Stimulated activated CD4-positive, alpha-beta T cell treated with anti-CD3 and anti-CD28 coated beads, Interleukin-2, amount 100 ng/mL, for 4 hours (primary cell): ENCODE data around the gene STX10.

Experiments used
- DNase-seq: peaks from one replicate; pipeline ENCODE4 v3.0.0-alpha.2; 2020; ENCODE audit warnings: low read depth

Gene STX10

DNA sequence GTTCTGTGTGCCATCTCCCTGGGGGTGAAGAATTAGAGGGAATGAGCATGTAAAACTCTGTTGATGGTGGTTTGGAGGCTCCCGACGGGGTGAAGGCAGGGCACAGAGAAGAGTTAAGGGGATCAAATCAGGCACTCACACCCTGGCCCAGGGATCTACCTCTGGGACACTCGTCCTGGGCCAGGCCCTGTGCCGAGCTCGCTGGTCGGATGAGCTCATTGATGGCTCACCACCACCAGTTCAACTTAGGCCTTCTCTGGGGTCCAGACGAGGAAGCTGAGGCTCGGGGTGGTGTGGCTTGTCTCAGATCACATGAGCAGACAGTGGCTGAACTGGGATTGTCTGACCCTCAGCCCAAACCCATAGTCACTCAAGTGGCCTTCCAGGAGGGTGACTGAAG lies 30.5 kb downstream of the STX10 start:
- no peak for DNase-seq

DNA sequence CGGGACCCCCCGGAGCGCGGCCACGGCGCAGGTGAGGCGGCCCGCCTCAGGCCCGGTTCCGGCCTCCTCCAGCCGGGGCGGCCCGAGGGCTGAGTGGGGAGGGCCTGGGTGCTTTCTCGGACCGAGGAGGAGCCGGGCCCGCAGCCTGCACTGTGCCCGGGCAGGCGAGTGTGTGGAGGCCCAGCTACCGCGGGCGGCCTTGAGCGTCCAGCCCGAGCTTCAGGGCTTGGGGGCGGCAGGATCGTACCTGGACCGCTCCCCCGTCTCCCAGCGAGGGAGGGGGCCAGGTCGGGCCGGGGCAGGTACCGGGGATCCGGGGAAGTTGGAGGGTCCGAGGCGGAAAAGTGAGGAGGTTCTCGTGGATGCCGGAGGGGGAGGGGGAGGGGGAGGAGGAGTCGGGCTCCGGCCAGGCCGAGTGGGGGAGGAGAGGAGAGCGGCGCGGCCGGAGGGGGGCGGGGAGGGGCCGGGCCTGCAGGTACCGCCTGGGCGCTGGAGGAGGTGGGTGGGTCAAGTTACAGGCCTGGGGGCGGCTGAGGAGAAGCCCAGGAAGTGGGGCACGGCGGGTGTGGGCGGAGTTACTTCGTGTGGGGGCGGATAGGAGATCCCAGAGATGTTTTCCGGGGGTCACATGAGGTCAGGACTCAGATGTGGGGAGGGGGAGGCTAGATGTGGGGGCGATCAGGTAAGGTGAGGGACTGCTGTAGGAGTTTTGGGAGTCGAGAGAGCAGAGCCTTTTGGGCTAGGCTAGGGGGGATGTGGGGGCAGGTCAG lies 31.6 kb downstream of the STX10 start:
- DNase-seq: no peak

DNA sequence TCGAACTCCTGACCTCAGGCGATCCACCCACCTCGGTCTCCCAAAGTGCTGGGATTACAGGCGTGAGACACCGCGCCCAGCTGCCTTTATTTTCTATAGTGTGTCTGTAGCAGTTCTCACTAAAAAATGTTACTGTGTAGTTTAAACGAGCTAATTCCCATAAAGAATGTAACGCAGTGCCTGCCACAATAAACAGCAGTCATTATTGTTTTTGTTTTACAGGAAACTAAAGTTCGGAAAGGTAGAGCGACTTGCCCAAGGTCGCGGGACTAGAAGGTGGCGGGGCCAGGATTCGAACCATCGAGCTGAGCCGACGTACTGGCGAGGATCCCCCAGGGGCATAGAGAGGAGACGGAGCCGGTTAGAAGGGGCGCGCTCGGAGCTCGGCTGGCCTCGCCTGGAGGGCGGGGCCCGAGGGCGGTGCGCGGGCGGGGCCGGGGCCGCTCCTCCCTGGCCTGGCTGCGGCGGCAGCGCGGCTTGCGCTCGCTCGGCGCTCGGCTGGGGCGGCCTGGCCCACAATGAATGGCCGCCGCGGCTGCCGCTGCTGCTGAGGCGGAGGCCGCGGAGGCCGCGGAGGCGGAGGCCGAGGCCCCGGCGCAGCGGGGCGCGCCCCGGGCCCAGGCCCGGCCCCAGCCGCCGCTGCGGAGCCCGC lies 32.3 kb downstream of the STX10 start, which contains the start of gene NACC1:
TSS of gene NACC1 (plus strand) at position 493 of the 652 bp plus-strand sequence. CDS start 16,944 bp downstream, outside the sequence.
- DNase-seq: peak; percentile 86

DNA sequence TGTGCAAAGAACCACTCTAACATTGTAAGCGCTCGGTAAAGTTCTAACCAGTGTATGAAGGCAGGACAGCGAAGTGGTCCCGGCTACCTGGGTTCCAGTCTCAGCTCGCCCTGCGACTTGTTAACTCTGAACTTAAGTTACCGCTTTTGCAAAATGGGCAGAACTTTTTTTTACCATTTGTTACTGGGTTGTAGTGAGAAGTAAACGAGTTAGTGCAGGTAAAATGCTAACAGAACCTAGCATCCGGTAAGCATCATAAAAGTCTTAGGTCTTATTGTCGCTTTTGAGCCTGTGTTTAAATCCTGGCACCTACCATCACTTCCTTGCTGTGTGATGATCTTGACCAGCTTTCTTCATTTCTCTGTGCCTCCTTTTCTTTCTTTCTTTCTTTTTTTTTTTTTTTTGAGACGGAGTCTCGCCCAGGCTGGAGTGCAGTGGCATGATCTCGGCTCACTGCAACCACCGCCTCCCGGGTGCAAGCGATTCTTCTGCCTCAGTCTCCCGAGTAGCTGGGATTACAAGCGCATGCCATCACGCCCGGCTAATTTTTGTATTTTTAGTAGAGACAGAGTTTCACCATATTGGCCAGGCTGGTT lies 32.9 kb downstream of the STX10 start:
- DNase-seq: no peak

DNA sequence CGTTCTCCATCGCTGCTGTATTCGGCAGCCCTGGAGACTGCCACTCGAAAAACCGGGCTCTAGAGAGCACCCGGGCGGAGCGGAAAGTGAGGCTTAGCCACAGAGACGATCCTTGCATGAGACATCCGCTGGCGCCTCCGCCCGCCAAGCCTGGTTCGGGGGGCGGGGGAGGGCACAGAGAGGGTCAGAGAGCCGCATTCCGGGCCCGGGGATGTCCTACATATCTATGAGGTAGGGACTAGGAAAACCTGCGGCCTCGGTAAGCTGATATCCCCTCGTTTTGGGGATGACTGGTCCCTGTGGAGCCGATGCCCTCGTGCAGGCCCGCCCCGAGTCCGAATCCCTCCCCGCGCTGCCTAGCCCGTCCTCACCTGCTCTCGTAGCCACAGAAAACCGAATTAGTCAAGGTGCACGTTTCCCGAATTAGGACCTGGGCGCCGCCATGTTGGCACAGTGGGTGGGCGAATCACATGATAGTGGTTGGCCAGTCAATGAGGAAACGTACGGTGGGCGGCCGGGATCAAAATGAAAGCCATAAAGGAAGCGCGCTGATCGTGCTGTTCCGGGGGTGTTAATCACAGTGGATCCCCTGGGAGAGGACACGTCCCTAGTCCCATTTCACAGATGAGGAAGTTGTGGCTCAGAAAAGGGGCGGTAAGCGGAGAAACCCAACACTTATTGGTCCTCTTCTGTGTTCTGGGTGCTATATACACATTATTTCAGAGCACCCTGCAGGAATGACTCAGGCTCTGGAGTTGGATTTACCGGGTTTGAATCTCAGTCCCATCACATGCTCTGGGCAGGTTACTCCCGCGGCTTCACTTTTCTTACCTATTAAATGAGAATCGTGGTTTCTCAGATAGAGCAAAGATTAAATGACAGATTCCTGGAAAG lies 33.6 kb downstream of the STX10 start, which contains the start of gene TRMT1:
TSS of gene TRMT1 (minus strand) at position 459 of the 894 bp plus-strand sequence. CDS start at position 118, 341 bp downstream.
- DNase-seq: peak; percentile 91

DNA sequence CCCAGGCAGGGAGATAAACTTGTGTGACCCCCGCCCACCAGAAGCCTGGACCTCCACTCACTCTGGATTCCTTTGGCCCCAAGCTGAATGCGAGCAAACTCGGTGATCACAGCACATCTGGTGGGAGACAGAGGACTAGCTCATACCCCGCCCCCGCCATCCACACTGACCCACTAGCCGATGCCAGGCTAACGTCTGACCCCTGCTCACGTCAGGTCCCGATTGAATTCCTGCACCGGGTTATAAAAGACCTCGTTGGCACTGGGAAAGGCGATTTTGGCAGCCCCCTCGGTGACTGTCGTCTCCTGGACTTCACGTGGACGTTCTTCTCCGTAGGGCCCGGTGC lies 34.3 kb downstream of the STX10 start:
- no peak for DNase-seq

DNA sequence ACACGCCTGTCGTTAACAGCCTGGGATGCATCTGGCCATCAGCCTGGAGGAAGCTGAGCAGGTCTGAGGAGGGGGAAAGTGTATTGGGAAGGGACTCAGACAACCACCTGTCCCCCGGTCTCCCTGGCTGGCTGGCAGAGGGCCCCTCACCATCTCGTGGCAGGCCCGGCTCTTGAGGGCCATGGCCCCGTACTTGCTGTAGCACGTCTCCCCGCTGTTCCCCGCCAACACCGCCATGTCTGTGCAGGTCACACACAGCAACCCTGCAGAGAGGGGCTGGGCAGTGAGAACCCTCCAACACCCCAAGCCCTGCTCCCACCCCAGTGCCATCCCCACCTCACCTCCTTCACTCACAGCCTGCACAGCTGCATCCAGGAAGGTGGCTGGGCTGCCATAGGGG lies 37.6 kb downstream of the STX10 start:
- no peak for DNase-seq

DNA sequence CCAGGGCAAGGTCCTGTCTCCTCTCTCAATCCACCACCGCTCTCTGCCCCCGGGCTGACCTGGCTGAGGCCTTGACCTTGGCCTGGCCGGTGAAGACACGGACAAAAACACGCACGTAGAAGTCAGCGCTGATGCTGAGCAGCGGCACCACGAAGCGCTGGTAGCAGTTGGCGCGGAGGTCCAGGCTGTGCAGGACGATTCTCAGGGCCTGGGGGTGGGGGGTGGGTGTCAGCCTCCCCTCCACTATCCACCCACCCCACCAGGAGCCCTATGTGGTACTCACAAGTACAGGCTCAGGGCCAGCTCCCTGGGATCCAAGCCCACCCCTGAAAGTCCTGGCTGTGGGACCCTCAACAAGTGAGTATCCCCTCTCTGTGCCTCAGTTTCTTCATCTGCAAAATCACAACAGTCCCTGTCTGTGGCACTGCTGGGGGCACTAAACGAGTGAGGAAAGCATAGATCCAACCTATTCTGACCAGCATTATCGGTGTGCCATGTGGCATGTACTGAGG lies 40.0 kb downstream of the STX10 start:
- no peak for DNase-seq

DNA sequence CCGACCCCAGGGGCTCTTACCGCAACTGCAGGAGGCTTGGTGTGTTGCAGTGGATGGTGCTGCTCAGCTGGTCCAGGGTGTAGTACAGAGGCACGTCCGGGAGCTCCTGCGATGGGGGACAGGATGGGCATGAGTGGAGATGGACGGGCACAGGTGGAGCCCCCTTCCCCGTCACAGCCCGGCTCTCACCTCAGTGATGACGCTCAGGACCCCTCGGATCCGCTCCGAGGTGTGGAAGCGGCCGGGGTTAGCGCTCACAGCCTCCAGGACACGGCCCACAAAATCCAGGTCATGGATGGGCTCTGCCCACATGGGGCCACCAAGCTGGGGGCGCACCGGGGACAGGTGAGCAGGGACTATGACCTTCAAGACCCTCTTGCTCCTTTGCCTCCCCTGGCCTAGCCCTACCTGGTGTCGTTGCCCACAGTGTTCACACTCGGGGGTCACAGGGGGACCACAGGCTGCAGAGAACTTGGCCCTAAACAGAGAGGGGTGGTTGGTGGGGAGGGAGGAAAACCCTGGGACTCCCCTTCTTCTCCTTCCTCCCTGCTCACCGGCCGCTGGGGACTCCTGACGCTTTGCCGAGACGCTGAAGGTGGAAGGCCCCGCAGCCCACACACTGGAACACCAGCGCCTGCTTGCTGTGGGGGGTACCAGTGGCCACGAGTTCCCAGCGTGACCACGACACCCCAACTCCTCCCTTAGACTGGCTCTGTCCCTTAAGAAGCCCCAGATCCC lies 40.6 kb downstream of the STX10 start:
- no peak for DNase-seq

DNA sequence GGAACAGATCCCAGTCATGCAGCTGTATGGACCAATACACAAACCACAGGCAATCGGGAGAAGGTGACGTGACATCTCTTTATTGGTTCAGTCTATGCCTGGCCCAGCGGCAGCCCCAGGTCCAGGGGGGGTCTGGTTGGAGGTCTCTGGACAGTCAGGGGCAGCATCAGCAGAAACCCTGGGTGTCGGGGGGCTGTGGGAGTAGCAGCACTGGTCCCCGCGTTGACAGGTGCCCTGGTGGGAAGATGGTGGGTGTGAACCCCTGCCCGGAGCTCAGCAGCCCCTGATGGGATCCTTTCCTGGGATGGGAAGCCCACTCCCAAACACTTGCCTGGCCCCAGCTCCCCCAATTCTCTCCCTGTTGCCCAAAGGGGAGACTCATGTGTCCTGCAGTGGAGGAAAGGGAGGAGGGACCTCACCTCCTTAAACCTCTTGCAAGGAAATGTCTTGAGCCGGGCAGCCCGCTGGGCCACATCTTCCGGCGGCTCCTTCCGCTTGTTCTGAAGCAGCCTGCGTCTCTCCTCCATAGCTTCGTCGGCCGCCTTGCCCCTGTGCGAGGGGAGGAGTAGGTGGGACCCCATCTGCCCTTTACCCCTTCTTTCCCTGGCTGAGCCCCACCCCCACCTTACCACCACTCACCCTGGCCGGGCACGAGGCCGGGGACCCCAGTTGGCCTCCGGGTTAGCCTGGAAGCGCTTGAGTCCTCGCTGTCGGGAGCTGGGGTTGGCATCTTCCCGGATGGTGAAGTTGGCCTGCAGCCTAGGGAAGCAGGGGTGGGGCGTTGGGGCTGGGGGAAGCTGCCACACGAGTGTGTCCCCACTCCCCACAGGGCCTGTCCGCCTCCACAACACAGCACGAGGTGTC lies 45.1 kb downstream of the STX10 start:
- DNase-seq: no peak

DNA sequence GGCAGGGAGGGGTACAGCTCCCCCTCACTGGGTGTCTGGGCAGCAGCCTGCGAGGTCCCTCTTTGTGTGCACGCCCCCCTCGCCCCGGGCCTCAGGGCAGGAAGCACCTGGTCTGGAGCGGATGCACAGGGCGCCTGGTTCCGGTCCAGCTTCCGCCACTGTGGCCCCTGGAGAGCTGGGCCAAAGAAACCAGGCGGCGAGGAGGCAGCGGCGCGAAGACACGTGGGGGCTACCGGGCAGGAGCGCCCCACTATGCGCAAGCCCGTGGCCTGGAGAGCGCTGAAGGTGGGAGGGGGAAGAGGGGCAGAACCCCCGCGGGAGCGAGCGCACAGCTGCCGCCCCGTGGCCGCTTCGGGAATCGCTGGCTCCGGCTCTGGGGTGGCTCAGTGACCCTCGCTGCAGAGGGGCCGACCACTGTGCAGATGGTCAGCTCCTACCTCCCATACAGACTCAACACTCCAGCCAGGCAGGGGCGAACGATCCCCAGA lies 45.8 kb downstream of the STX10 start:
- DNase-seq: peak; percentile 46

DNA sequence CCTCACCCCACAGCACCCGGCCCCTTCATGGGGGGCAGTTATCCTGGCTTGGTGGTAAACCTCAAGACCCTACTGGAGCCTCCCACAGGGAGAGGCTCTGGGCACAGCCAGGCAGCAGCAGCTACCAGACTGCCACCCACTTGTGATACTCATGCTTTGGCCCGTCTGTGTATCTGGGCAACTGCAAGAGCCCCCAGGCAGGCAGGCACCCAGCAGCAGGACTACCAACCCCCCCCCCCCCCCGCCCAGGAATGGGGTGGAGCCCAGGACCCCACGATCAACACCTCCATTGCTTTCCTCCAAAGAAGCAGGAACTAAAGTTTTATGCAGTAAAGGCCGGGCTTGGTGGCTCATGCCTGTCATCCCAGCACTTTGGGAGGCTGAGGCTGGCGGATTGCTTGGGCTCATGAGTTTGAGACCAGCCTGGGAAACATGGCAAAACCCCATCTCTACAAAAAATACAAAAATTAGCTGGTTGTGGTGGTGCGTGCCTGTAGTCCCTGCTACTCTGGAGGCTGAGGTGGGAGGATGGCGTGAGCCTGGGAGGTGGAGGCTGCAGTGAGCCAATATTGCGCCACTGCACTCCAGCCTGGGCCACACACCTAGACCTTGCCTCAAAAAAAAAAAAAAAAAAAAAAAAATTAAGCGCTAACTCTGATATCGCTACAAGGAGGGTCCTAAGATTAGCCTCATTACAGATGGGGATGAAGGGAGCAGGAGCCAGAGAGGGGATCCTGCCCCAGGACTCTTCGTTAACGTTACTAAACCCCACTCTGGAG lies 46.4 kb downstream of the STX10 start:
- no peak for DNase-seq

DNA sequence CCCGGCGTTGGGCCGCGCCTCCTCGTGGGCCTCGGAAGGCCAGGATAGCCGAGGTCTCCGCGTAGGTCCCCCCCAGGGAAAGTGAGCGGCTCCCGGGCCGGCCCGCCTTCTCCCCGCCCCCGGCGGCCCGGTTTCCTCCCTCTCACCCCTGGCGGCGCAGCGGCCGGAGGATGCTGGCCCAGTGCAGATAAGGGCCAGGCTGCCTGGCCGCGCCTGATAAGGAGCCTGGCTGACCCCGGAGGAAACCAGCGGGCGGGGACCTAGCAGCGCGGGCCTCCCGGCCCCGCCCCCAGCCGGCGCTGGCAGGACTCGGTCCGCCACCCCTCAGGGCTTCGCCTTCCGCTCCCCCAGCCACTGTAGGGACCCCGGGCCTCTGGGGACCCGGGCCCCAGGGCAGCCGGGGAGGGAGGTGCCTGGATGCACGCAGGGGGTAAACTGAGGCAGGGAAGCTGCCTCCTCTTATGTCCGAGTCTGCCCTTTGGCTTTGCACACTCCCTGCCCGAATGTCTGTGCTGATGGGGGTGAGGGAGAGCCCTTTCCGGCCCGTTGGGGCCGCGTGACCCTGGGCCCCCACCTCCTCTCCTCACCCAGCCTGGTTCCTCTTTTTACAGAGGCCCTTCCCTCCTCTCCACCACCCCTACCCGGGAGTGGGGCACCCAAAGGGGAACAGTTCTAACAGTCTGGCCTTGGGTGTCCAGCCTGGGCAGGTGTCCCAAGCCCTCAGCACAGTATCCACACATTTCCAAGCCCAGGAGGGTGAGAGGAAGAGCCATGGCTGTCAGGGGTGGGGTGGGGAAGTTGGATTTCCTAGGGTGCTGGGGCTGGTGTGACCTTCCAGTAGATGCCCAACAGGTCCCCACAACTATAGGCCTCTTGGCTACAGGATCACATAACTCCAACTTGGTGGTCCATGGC lies 47.3 kb downstream of the STX10 start, which contains the start of gene LYL1:
TSS of gene LYL1 (minus strand) at position 193 of the 915 bp plus-strand sequence. CDS start 1,687 bp downstream, outside the sequence.
- DNase-seq: no peak

DNA sequence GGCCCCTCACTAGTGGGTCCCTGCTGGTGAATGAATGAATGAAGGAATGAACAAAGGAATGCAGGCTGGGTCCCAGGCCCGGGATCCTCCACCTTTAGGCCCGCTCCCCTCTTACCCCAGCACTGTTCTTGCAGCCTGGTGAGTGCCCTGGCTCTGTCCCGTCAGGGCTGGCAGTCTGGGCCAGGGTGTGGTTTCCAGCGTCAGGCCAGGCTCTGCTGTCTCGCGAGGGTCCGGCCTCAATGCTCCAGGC lies 47.8 kb downstream of the STX10 start:
- DNase-seq: no peak

DNA sequence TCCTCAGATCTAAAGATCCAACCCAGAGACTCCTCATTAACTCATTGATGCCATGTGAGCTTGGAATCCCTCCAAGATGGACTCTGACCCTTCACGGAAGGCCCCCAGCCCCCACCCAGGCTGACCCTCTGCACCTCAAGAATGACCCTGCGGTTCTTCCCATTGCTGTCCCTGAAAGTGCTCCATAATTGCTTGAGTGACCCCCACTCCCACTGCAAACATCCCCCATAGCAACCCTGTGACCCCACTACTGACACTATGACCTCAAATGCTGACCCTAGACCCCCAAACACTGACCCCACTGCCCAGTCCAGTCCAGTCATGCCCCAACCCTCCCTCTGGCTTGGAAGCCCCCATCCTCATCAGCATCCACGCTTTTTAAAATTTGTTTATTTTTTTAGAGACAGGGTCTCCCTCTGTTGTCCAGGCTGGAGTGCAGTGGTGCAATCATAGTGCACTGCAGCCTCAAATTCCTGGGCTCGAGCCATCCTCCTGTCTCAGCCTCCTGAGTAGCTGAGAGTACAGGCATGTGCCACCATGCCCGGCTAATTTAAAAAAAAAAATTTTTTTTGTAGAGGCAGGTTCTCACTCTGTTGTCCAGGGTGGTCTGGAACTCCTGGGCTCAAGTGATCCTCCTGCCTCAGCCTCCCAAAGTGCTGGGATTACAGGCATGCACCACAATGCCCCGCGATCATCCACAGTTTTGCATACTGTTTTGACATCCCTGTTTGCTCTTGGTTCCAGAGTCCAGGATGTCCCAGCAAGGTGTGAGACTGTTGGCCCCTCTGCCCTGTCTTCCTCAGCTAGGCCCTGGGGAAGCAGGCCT lies 48.4 kb downstream of the STX10 start:
- DNase-seq: no peak

DNA sequence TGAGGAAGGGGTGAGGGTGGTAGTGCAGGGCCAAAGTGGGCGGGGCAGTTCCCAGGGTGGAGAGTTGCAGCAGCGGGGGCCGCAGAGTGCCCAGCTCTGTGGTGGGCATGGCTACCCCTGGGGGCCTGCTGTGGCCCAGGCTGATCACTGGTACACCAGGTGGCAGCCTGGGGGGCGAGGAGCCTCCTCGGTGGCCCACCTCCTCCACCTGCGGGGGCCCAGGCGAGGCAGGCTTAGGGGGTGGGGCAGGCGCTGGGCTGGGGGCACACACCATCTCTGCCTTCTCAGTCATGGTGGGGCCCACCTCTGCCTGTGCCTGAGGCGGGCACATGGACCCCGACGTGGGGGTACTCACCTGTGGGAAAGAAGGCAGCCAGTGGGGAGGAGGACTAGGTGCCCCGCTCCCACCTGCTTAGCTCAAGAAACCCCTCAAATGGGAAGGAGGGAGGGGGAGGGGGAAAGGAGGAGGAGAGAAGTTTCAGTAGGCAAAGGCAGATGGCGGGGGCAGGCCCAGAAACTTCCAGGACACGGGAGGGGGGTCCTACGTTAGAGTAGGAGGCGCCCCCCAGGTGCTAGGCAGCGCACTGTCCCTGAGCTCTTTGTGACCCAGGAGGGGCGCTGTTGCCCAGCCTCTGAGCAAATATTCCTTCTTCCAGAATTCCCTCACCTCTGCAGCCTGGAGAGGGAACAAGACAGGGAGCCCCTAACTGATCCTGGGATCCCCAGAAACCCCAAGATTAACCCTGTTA lies 49.2 kb downstream of the STX10 start:
- no peak for DNase-seq
